Stimulated activated CD4-positive, alpha-beta T cell treated with anti-CD3 and anti-CD28 coated beads, Interleukin-4, amount 100 ng/mL, for 24 hours (primary cell): ENCODE data around the gene AKAP1.

Source experiments
- DNase-seq: peaks from one replicate; pipeline ENCODE4 v3.0.0-alpha.2; 2020

AKAP1 gene

DNA sequence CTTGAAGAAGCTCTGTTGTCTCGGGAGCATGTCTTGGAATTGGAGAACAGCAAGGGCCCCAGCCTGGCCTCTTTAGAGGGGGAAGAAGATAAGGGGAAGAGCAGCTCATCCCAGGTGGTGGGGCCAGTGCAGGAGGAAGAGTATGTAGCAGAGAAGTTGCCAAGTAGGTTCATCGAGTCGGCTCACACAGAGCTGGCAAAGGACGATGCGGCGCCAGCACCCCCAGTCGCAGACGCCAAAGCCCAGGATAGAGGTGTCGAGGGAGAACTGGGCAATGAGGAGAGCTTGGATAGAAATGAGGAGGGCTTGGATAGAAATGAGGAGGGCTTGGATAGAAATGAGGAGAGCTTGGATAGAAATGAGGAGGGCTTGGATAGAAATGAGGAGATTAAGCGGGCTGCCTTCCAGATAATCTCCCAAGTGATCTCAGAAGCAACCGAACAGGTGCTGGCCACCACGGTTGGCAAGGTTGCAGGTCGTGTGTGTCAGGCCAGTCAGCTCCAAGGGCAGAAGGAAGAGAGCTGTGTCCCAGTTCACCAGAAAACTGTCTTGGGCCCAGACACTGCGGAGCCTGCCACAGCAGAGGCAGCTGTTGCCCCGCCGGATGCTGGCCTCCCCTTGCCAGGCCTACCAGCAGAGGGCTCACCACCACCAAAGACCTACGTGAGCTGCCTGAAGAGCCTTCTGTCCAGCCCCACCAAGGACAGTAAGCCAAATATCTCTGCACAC is 21.2 kb downstream of the AKAP1 start:
- no peak for DNase-seq

DNA sequence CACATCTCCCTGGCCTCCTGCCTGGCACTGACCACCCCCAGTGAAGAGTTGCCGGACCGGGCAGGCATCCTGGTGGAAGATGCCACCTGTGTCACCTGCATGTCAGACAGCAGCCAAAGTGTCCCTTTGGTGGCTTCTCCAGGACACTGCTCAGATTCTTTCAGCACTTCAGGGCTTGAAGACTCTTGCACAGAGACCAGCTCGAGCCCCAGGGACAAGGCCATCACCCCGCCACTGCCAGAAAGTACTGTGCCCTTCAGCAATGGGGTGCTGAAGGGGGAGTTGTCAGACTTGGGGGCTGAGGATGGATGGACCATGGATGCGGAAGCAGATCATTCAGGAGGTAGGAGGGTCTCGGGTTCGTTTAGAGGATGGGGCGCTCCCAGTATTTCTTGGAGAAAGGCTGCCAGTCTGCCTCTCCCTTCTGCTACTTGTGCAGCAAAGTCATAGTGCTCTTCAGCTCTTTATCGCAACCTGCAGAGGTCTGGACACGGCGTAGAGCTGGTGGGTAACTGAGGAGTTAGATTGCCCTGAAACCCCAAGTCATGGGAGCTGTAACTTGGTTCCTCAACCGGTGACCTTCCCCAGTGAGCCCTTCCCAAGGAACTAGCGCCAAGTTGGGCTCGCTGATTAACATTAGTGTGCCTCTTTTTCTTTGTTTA is 21.9 kb downstream of the AKAP1 start:
- no peak for DNase-seq

DNA sequence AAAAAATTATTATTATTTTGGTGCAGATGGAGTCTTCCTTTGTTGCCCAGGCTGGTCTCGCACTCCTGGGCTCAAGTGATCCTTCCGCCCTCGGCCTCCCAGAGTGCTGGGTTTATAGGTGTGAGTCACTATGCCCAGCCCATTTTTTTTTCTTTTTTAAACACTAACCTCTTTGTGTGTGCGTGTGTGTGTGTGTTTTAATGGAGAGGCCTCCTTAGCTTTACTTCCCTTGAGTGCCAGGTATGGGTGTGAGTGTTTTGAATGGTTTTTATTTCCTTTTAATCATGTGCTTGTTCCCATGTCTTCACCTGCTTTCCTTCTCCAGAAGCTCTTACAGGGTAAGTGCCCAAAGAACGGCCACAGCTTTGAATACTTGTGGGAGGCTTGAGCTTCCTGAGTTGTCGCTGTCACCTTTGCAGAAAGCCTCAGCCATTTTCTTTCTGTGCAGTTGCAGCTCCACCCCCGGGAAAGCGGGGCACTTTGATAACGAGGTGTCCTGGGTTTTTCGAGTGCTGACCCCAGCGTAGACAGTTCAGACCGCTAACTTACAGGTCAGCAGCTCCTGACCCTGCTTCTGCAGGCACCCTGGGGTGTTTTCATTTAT is 22.6 kb downstream of the AKAP1 start:
- DNase-seq: no peak

DNA sequence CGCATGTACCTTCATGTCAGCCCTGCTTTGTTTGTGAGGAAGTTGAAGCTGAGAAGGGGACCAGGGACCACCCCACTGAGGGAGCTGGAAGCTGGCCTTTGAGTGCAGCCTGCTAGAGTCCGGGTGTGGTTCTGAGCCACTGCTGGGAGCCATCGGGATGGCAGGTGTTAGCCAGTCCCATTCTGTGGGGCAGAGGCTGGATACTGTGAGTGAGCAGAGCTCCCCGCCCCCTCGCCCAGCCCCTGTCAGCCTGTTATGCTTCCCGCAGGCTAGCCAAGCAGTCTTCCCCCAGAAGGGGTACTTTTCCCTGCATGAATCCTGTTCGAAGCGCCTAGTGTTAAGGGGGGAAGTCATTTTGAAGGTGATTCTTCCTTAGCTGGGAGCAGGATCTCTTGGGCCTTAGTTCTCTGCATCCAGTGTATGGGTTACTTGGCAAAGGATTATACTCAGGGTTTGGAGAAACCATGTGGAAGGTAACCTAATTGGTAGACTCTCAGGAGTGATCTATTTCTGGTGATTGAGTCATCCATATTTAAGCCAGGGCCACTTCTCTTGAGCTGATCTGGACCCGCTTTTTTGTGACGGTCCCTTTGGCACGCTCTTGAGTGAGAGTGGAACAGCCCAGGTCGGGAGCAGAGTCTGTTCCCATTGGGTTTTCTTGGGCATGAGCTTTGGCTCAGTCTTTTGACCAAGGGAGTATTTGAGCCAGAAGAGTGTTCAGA is 23.8 kb downstream of the AKAP1 start:
- DNase-seq: no peak

DNA sequence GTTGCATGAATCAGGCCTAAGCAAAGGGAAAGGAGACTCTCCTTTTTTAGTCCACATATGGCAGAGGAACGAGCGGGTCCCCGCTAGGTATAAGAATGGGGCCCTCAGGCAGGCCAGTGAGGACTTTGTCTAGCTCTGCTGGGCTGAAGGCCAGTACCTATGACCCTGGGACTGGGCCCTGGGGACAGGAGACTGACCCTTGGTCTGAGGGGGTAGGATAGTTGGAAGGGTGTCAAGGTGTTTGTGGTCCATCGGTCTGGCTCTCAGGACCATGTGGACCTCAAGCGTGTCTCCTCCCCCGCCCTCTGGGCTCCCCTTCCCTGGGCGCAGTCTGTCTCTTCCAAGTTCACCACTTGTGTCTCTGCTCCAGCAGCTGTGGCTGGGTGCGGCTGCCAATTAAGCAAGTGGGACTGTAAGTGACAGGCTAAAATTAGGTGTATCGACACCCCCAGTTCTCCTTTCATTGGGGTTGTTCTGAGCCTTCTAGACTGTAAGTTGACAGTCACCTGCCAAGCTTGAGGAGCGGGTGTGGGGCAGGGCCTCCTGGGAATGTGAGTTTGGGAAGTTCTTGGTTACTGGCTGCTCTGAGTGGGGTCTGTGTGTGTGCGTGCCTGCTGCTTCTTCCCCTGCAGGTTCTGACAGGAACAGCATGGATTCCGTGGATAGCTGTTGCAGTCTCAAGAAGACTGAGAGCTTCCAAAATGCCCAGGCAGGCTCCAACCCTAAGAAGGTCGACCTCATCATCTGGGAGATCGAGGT is 24.5 kb downstream of the AKAP1 start:
- DNase-seq: no peak

DNA sequence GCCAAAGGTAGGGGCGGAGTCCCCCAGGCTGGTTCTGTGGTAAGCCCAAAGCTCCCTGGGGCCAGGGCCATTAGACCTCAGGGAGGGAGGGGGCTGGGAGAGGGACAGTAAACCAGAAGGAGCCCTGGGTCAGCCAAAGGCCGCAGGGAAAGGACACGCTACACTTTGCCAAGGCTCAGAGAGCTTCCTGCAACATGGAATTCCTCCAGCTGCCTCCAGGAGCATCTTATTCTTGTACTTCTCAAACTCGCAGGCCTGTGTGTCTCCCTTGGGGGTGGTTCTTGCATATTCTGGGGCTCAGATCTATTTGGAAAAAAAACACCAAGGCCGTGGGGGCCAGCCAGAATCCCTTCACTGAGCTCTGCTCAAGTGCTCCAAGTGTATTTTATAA is 25.1 kb downstream of the AKAP1 start:
- no peak for DNase-seq

DNA sequence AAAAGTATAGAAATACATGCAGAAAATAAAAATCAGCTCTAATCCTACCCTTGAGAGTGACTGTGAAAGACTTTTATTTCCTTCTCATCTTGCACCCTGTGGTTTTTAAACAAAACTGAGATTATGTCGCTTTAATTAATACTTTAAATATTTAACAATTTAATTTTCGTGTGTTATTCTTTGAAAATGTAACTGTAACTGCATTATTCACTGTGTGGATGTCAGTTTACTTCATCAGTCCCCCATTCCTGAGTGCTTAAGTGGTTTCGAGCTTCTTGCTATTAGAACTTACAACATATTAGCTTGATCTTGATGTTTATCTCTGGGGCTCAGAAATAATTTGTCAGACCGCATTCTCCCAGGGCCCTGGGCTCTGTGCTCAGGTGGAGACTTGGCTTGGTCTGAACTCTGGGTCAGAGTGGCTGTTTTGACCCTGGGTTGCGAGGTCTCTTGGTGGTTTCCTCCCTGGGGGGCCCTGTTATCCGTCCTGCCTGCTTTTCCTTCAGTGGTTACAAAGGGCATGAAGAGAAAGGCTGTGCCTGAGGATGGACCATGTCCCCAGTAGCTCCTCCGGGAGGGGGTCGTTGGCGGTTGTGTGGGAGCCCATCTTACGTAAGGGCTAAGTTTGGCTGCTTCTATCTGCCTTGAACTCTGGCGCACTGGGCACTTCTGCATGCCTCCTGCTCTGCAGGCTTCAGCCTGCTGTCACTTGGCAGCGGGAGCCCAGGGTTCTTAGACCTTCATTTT is 25.7 kb downstream of the AKAP1 start:
- DNase-seq: no peak

DNA sequence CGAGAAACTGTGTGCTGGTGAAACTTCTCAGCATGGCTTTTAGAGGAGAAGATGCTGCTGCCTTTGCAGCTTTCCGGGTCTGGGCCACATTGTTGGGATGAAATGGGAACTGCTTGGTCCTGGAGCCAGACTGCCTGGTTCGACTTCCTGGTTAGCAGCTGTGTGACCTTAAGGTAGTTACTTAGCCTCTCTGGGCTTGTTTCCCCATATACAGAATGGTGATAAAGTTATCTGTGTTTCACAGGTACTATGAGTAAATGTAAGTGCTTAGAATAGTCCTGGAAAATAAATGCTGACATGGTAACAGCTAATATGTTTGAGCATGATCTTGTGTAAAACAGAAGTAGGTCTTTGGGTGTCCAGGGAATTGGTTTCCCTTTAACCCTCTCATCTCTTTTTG is 26.3 kb downstream of the AKAP1 start:
- DNase-seq: no peak

DNA sequence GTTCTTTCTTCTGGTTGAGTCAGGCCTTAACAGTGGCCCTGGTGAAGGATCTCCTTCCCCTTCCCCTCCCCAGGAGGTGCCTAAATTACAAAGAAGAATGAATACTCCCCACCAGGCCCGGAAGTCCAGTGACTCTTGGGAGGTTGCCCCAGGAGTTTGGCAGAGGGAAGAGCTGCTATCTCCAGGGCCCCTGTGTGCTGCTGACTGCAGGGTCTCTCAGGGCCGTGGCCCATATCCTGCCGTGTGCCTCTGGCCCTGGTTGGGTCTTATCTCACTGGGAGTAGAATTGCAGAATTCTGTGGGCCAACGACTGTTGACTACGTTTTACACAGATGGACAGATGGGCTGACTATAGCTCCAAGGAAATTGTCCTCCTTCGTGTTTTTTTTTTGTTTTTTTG is 28.0 kb downstream of the AKAP1 start:
- no peak for DNase-seq

DNA sequence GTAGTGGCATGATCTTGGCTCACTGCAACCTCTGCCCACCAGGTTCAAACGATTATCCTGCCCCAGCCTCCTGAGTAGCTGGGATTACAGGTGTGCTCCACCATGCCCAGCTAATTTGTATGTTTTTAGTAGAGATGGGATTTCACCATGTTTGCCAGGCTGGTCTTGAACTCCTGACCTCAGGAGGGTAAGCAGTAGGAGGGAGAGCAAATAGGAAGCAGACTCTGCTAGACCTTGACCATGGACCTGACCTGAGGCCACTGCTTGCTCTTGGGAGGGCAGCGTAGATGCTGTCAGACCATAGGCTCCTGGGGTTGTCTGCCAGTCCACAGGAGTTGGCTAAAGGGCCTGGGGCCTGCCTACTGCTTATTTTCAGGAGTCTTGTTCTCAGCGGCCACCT is 28.6 kb downstream of the AKAP1 start:
- no peak for DNase-seq

DNA sequence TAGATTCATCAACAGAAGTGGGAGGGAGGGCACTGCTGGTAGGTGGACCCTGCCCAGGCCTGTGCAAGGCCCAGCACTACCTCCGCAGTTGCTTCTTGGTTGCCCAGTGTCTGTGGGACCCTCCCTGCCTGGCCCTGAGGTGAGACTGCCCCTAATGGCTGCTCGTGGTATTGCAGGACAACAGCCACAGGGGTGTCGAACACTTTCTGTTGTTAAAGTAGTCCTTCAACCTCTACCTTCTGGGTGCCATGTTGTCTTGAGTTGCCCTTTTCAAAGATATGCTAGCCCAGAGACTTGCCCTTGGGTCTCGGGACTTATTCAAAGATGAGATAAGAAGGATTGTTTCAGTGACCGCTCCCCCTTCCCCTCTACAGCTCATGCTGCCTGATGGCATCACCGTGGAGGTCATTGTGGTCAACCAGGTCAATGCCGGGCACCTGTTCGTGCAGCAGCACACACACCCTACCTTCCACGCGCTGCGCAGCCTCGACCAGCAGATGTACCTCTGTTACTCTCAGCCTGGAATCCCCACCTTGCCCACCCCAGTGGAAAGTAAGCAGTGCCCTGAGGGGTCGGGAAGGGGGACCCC is 29.1 kb downstream of the AKAP1 start:
- peak; percentile 65 for DNase-seq

DNA sequence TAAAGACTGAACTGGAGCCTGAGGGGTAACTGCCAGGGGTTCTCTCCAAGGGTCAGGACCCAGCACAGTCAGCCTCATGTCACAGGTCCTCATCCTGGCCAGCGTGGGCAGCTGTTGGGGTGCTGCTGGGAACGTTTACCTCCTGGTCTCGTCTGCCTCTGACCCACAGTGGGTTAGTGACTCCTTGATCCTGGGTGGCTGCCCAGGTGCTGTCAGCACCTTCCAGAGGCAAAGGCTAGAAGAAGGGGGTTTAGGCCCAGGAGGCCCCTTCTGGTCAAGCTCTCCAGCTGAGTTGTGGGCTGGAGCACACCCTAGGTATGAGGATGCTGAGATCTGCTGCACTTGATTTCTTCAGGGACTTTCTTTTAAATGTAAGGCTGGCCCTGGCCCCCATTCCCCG is 30.3 kb downstream of the AKAP1 start:
- DNase-seq: no peak

DNA sequence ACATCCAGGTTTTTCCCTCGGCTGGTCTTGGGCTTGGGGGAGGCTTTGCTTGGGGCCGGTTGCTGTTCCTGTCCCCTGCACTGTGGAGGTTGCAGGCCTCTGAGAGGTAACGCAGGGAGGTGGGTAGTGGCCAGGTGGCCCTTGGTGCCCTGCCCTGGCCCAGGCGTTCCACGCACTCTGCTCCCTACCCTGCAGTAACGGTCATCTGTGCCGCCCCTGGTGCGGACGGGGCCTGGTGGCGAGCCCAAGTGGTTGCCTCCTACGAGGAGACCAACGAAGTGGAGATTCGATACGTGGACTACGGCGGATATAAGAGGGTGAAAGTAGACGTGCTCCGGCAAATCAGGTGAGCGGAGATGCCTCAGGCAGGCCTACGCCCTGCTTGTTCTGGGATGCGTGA is 30.9 kb downstream of the AKAP1 start:
- no peak for DNase-seq

DNA sequence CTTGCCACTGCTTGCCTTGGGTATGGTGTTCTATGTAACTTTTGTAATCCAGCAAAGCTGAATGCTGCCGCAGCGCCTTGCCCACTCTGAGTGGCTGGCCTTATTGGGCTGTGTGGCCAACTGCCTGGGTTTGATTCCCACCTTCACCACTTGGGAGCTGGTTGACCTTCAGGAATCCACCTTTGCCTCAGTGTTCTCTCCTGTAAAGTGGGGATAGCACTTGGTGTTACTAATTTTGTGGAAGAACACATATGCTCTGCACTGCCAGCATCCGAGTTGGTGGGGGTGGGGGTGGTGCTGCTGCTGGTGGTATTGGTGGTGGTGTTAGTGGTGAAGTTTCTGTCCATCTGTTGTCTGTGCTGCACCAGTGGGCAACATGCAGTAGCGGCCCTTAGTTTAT is 32.8 kb downstream of the AKAP1 start:
- DNase-seq: no peak

DNA sequence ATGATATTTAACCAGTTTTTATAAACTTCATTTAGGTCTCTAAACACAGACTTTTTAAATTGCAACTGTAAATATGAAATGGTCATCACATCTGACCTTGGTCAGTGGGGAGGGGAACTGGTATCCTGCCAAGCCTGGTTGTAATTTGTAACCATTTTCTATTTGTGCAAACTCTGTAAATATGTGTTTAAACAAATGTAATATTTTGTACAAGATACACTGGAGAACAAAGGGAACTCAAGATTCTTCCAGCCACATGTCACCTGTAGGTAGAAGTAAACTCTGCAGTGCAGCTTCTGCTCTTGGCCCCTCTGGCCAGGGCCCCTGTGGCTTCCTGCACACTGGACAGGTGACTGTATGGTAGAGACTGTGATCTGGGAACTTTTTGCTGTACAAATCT is 35.8 kb downstream of the AKAP1 start:
- no peak for DNase-seq

DNA sequence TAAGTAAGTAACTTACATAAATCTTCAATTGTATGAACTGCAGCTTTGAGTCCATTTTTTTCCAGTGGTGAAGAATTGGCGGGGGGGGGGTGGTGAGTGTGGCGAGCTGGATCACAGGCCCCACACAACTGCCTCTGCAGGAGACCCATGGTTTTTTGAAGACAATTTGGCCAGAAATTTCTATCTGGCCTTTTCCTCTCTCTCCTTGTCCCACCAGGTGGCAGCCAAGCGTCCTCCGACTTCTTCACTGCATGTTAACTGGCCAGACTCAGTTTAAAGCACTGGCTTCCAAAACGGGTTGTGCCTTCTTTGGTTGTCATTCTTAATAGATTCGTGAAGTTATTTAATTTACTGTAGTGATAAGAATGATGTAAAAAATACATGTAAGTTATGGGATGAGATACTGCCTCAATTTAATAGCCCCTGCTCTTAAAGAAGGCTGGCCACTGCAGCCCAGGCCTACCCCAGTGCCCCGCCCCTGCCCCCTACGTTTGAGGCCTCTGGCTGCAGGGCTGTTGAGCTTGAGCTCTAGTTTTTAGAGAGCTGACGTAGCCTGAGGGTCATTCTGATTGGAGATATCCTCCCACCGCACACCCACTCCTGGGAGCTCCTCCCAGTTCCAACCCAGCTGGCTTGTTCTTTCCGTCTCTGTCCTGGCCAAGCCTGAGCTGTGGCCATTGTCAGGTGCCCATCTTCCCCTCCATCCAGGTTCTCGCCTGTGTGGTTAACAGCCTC is 36.4 kb downstream of the AKAP1 start:
- no peak for DNase-seq

DNA sequence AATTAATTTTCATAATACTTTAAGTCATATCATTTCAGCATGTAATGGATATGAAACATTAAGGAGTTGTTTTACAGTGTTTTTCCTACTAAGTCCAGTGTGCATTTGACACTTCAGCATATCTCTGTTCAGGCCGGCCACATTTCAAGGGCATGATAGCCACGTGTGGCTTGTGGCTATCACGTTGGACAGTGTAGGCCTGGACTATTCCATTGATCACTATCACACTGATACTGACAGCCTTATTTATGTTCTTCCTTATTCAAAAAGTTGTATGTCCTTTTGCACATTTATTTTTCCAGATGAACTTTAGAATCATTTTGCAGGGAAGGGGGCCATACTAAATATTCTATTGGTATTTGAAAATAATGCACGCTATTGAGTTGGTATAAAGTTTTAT is 39.0 kb downstream of the AKAP1 start:
- DNase-seq: no peak

DNA sequence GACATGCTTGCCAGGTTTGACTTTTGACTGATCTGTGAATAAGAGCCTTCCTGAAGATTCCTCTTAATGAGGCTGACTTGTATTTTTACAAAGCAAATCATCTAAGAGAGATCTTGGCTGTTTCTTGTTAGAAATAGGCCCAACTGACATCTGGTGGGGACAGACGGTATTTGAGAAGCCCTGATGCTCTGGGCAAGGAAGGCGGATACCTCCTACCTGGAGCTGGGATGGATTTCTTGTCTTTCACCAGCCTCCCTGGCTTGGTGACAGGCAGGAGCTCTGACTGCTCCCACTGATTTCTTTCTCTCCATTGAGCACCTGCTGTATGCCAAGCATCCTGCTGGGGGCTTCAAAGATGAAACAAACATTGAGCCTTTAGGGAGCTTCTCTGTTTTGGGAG is 40.4 kb downstream of the AKAP1 start:
- DNase-seq: no peak

DNA sequence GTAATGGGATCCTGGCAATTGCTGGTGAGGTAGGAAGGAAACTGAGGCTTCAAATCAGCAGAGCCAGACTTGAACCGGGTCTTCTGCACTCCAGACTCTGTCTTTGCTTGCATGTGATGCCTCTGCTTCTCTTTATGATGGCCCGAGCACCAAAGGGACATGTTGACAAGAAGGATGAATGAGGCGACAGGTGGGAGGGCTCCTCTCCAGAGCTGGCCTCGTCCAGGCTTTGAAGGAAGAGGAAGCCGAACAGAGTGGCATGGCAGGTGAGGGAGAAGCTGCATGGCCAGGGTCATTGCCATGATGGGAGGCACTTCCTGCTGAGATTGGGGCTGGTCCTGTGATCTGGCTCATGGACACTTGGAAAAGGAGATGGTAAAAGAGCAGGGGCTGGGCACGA is 40.8 kb downstream of the AKAP1 start:
- no peak for DNase-seq

DNA sequence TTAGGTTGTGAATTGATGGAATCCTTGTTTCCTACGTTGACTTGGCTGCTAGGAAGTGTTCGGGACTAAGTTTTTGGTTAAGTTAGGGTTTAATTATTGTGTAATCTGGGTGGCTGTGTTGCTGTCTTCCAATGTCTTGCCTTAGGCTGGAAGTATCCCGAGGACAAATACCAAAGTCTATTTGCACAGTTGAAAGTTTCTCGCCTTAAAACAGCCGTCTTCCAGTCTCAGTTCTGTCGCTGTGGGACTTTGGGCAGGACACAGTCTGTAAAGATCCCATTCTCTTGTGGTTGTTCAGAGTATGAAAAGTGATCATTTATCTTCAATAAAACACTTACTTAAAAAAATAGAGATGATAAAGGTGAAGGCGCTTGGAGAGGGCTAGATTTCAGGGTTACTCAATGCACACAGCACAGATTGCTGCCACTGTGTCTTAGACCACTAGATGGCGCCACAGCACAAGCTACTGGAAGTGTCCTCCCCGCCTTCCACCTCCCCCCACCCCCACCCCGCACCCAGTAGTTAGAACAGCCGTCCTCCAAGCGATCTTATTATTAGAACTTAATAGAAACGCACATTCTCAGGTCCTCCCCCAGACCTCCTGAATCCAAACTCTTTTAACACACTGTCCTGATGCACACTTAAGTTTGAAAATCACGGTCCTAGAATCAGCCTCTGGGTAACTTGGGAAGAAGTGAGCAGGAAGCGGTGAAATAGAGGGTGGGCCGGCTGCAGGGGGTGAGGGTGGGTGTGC is 45.8 kb downstream of the AKAP1 start:
- peak; percentile 89 for DNase-seq
